Ovary (tissue), 9 donors: ENCODE results near the gene VIPR2. TPM values are rescaled to one million over a fixed set of nuclear protein-coding genes. Genes with fewer than 3 reads are reported as not detected.
A peak's percentile ranks its signal among the peaks of the same experiment; 100 is the strongest.

Experiments used
- DNase-seq, 5 donors: peaks; one replicate each; pipeline ENCODE4 v3.0.0-alpha.2; 2019 to 2020
- H3K27ac ChIP-seq, 2 donors: fragments of 200-600 bp; one replicate each; pipeline versions ENCODE4 v1.5.1 to v1.8.0; 2019 to 2022
- H3K27me3 ChIP-seq: fragments of 200-600 bp; one replicate; pipeline ENCODE4 v1.8.0; 2022
- H3K36me3 ChIP-seq: fragments of 200-600 bp; sonication (generic); one replicate; pipeline ENCODE4 v1.5.1; 2019
- H3K4me1 ChIP-seq: one replicate; pipeline ENCODE4 v1.8.1; 2013; ENCODE audit warnings: mild to moderate bottlenecking, moderate library complexity; ENCODE audit not compliant: insufficient read depth
- H3K4me3 ChIP-seq: fragments of 200-600 bp; sonication (generic); one replicate; pipeline ENCODE4 v1.5.1; 2017
- H3K9me3 ChIP-seq, 2 donors: fragments of 200-600 bp in 1 of 2; sonication (generic) in 1 of 2; one replicate each; pipeline versions ENCODE4 v1.5.1 to v1.8.1; 2013 to 2019; ENCODE audit warnings: mild to moderate bottlenecking in 1 of 2, moderate library complexity in 1 of 2
- EP300 ChIP-seq: sonication (generic); formaldehyde crosslinking; IDR thresholded peaks from one replicate; pipeline ENCODE4 v1.6.1; 2017; ENCODE audit warnings: antibody characterized with exemption
- POLR2A ChIP-seq: fragments of 450-650 bp; IDR thresholded peaks from one replicate; pipeline ENCODE4 v1.6.1; 2017; ENCODE audit warnings: antibody characterized with exemption, mild to moderate bottlenecking, moderate library complexity
- WGBS, 3 donors: extraction: QIAGEN DNeasy Blood & Tissue Kit in 1 of 3; methylation state at CpG; one replicate each; pipeline versions ENCODE4 v1.1.5 to v1.1.7; 2013 to 2017; 5-methylcytosine and 5-hydroxymethylcytosine counted together
- intact Hi-C, 4 donors: fragments of 100-400 bp; cut with DNase I; formaldehyde crosslinking; loops; one replicate each; pipeline versions ENCODE4 v1.11.0 to v1.15.1; 2022 to 2023
- polyA plus RNA-seq, 2 donors: library from polyadenylated mRNA; stranded (reverse); fragments of 200-250 nt in 1 of 2; fragments of 350-450 nt in 1 of 2; fragmentation: Illumina TruSeq in 1 of 2; extraction: RNeasy Lipid Tissue Mini Kit (QIAGEN cat#74804) in 1 of 2; gene quantifications; one replicate each; pipeline ENCODE4 v1.2.3, GENCODE V29; 2013 to 2014
- total RNA-seq, 7 donors: library from RNA; depleted of rRNA in 2 of 7; stranded (reverse); fragments of >200 nt in 2 of 7; fragmentation: NEBNext Ultra II Directional in 3 of 7; extraction: Animal tissue kit (Norgen Biotek cat#: 25700) in 3 of 7; gene quantifications; one replicate each; pipeline versions ENCODE4 v1.1.0 to v1.2.4, GENCODE V29; 2016 to 2023
- TF ChIP-seq, protein P1 (sequence below), 3 donors: fragments of 450-650 bp in 2 of 3; fragments of 200-600 bp in 1 of 3; IDR thresholded peaks; one replicate each; pipeline versions ENCODE4 v1.5.1 to v1.8.0; 2016 to 2022; ENCODE audit warnings: antibody characterized with exemption in 3 of 3, mild to moderate bottlenecking in 1 of 3
- donor health status: DM: no; HTN: no; CAD: no; lungs with moderate emphysema.
- donor health status: DM: no; HTN: no; CAD: no.
- donor health status: Bipolar disorder and iron deficiency.
- donor health status: DM: yes; HTN: yes; CAD: no.
- donor health status: DM: no; HTN: no; CAD: no.
- donor health status: DM: yes; HTN: yes; CAD: no.

Gene VIPR2
- total and polyA plus RNA-seq, 9 donors = 3.6 to 18.0 (median 9.0) TPM

DNA sequence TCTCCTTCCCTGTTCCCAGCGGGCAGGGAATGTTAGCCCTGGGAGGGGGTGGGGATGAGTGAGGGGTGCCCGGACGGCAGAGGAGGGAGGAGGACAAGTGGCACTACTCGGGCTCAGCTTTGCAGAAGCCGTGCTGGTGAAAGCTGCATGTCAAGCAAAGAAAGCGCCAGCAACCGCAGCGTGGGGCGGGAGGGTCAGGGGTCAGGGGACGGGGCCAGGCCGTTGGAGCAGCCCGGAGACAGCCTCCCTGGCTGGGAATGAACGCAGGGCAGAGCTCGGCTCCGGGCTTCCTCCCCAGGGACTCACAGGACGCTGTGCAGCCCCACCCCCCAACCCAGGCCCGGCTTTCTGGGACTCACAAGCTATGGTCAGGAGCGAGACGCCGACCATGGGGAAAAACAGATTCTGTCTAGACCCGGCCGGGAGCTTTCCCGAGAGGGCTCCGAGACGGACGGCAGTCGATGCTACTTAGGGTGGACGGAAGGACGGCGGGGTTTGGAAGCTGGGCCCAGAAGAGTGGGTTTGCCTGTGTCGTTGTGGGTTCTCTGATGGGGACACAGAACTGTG lies 113.4 kb downstream of the VIPR2 start:
- DNase-seq = peak; percentile 68 to 84 (median 75)
- Histone ChIP-seq H3K36me3 (no peaks in the 10 kb centered on the region), H3K4me1 (peaks cover 11% of the 10 kb centered on the region), H3K27me3 (no peaks in the 10 kb centered on the region), H3K4me3 (peak overlapping the region; percentile 41), H3K9me3 (no peaks in the 10 kb centered on the region), H3K27ac (peak overlapping the region; percentile 68 to 91)
- intact Hi-C loops = loop anchor here in 2 of 4 donors (10.0 kb wide), 2 partner anchors 64 to 114 kb away; partner anchors contain the start of gene VIPR2 (in 1 of the 2)
- TF ChIP-seq POLR2A (no peak), EP300 (no peak)
- TF ChIP-seq, protein P1, sequence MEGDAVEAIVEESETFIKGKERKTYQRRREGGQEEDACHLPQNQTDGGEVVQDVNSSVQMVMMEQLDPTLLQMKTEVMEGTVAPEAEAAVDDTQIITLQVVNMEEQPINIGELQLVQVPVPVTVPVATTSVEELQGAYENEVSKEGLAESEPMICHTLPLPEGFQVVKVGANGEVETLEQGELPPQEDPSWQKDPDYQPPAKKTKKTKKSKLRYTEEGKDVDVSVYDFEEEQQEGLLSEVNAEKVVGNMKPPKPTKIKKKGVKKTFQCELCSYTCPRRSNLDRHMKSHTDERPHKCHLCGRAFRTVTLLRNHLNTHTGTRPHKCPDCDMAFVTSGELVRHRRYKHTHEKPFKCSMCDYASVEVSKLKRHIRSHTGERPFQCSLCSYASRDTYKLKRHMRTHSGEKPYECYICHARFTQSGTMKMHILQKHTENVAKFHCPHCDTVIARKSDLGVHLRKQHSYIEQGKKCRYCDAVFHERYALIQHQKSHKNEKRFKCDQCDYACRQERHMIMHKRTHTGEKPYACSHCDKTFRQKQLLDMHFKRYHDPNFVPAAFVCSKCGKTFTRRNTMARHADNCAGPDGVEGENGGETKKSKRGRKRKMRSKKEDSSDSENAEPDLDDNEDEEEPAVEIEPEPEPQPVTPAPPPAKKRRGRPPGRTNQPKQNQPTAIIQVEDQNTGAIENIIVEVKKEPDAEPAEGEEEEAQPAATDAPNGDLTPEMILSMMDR (IDR thresholded peaks at IDR 0.05) = no peak
- WGBS, 3 donors = 17 to 24% (median 19%) methylated on average over 29 to 31 of the region's 31 CpGs

DNA sequence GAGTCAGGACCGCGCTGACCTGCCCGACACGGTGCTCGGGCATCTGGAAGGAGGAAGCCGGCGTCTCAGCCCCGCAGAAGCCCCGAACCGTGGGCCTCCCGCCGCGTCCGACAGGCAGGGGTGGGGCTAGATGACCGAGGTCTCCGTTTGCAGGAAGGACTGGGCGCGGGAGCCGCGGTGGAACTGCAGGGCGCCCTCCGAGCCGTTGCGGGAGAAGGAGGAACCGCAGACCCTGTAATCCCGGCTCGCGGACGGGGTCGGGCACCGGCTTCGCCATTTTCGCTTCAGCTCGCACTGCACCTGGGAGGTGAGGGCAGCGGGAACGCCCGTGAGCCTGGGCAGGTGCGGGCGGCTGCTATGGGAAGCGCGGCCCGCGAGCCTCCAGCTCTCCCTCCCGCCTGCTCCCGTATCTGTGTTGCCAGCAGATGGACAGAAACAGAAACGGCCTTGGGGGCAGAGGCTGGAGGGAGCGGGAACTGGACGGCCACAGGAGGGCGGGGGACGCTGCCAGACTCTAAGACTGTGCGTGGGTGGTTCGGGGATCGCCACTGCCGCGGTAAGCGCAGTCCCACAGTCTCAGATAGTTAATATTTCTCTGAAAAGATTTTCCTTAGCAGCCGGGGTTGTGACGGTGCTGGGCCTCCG lies 114.1 kb downstream of the VIPR2 start:
- no peaks in the 10 kb centered on the region for H3K27me3 ChIP-seq
- TF ChIP-seq POLR2A (peak; percentile 37), EP300 (no peak)
- TF ChIP-seq, protein P1 (IDR thresholded peaks at IDR 0.05) = peak; percentile 23 to 86 (median 76)
- peak; percentile 80 to 85 (median 82) for DNase-seq
- WGBS, 3 donors = 1 to 3% (median 1%) methylated on average over 59 of the region's 59 CpGs
- no peaks in the 10 kb centered on the region for H3K9me3 ChIP-seq
- intact Hi-C loops = loop anchor here in 2 of 4 donors (10.0 kb wide), 2 partner anchors 64 to 114 kb away; partner anchors contain the start of gene VIPR2 (in 1 of the 2)
- no peaks in the 10 kb centered on the region for H3K36me3 ChIP-seq
- H3K27ac ChIP-seq = peak overlapping the region; percentile 68 to 91
- peaks cover 11% of the 10 kb centered on the region for H3K4me1 ChIP-seq
- H3K4me3 ChIP-seq = peak overlapping the region; percentile 41

DNA sequence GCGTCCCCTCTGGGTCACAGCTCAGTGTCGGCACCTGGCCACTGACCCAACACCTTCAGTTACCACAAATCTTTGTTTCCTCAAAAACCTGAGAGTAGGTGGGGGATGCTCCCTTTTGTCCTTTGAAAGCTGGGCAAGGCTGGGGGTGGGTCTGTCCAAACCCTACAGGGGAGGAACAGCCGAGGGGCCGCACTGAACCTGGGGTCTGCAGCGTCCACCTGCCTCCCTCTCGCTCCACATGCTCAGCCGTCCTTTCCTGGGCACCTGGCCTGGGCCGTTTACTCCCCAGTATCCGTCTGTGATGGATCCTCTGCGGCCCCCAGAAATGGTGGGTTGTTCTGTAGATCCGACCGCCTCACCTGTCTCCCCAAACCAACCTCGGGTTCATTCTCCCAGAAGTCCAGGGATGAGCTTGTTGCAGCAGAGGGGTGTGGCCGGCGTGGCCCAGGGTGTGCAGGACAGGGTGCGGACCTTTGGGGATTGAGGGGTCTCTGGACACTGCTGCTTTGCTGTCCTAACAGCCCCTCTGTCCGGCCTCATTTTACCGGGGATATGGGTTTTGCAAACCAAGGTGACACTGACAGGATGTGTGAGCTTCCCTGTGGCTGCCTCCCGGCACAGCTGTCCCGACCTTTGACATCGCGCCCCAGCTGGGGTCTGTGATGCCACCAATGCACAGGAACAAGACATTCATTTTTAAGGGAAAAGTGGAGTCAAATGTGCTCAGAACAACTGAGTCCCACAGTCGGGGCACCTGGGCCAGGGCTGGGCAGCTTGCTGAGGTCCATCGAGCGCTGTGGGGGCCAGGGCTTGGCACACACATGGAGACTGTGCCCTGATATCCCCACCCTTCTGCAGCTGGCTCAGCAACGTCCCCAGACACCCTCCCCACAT lies 115.9 kb downstream of the VIPR2 start:
- H3K9me3 ChIP-seq = no peaks in the 10 kb centered on the region
- peaks cover 11% of the 10 kb centered on the region for H3K4me1 ChIP-seq
- no peak overlapping the region for H3K4me3 ChIP-seq
- H3K27me3 ChIP-seq = no peaks in the 10 kb centered on the region
- no peaks in the 10 kb centered on the region for H3K36me3 ChIP-seq
- no peak overlapping the region for H3K27ac ChIP-seq
- DNase-seq = peak in 2 of 5 donors; percentile 29 to 40
- intact Hi-C loops = no loop called here
- TF ChIP-seq, protein P1 (IDR thresholded peaks at IDR 0.05) = no peak
- TF ChIP-seq POLR2A (no peak), EP300 (no peak)
- 87 to 92% (median 89%) methylated on average over 26 of the region's 26 CpGs for WGBS, 3 donors

DNA sequence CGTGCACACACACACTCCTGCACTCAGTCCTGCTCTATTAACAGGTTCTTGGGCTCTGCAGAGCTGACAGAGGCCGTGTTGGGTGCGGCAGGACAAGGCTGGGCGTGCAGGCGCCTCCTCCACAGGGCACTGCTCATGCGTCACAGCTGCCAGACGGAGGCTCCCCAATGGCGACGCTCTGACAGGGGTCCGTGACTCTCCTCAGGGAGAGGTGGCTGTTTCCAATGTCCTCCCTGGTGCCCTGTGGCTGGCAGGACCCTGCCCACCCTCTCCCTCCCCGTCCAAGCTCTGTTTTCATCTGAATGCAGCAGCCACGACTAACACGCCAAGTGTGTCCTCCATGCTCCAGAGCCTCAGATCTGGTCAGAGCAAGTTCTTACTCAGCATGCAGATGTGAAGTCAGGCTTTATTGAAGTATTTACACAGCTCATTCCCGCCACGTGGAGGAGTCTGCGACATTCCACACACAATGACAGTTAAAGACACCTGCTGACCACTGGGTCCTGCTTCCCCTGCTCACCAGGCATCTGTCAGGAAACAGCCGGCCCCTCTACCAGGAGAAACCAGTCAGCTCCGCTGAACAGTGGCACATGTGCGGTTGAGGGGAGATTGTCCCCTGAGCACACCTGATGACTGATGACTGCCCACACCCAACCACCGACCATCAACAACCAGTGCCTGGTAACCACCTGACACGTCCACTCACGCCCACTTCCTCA lies 116.7 kb downstream of the VIPR2 start:
- peak in 3 of 5 donors; percentile 24 to 67 (median 24) for DNase-seq
- H3K4me3 ChIP-seq = no peak overlapping the region
- TF ChIP-seq, protein P1 (IDR thresholded peaks at IDR 0.05) = no peak
- TF ChIP-seq EP300 = no peak
- no peak for TF ChIP-seq POLR2A
- no peaks in the 10 kb centered on the region for H3K27me3 ChIP-seq
- H3K27ac ChIP-seq = peak overlapping the region in 1 of 2 donors; percentile 12
- 40 to 58% (median 45%) methylated on average over 21 to 22 of the region's 22 CpGs for WGBS, 3 donors
- H3K4me1 ChIP-seq = peaks cover 11% of the 10 kb centered on the region
- H3K36me3 ChIP-seq = no peaks in the 10 kb centered on the region
- intact Hi-C loops = no loop called here
- no peaks in the 10 kb centered on the region for H3K9me3 ChIP-seq
